Raji (cell line): ENCODE data around the gene LMNB1.

Source experiments
- POLR2A ChIP-seq: IDR thresholded peaks from 2 replicates; pipeline ENCODE4 v1.6.1; 2011; ENCODE audit warnings: low read depth, low read length, control low read depth; ENCODE audit not compliant: insufficient read depth

LMNB1 gene

GRCh38 chr5:126776499-126777256 is at the start of gene LMNB1:
TSS of gene LMNB1 (plus strand) at chr5:126777136. CDS start at chr5:126777509, 373 bp downstream.
- TF ChIP-seq POLR2A = peak; percentile 75

- no peak for TF ChIP-seq POLR2A
Measured at GRCh38 chr5:126732716-126733115, 44.2 kb upstream of the LMNB1 start.

GRCh38 chr5:126736141-126736540 is 40.8 kb upstream of the LMNB1 start:
- TF ChIP-seq POLR2A = no peak

- TF ChIP-seq POLR2A = no peak
Measured at GRCh38 chr5:126741361-126741760, 35.6 kb upstream of the LMNB1 start.

- no peak for TF ChIP-seq POLR2A
Measured at GRCh38 chr5:126742425-126742824, 34.5 kb upstream of the LMNB1 start.

- TF ChIP-seq POLR2A = no peak
Measured at GRCh38 chr5:126744836-126745235, 32.1 kb upstream of the LMNB1 start.

- TF ChIP-seq POLR2A = no peak
Measured at GRCh38 chr5:126745259-126745992, 31.5 kb upstream of the LMNB1 start.

GRCh38 chr5:126746290-126746689 is 30.6 kb upstream of the LMNB1 start:
- no peak for TF ChIP-seq POLR2A

GRCh38 chr5:126752081-126752785 is 24.7 kb upstream of the LMNB1 start:
- no peak for TF ChIP-seq POLR2A

- no peak for TF ChIP-seq POLR2A
Measured at GRCh38 chr5:126753227-126753626, 23.7 kb upstream of the LMNB1 start.

- TF ChIP-seq POLR2A = no peak
Measured at GRCh38 chr5:126754609-126755008, 22.3 kb upstream of the LMNB1 start.

- no peak for TF ChIP-seq POLR2A
Measured at GRCh38 chr5:126755593-126755992, 21.3 kb upstream of the LMNB1 start.

GRCh38 chr5:126757713-126758357 is 19.1 kb upstream of the LMNB1 start:
- TF ChIP-seq POLR2A = no peak

- TF ChIP-seq POLR2A = no peak
Measured at GRCh38 chr5:126763371-126763770, 13.6 kb upstream of the LMNB1 start.

- no peak for TF ChIP-seq POLR2A
Measured at GRCh38 chr5:126769703-126770102, 7.2 kb upstream of the LMNB1 start.

- TF ChIP-seq POLR2A = 0 out of 2 replicates have a peak, but pooled peaks have one; percentile 19
Measured at GRCh38 chr5:126777257-126777974, 480 bp downstream of the LMNB1 start.
